GM18870 (cell line): ENCODE results near the gene TMEM120A.

Source experiments
- ATAC-seq: cut with Tn5 transposase; IDR thresholded peaks from one replicate; pipeline ENCODE4 v1.9.1; 2021; ENCODE audit warnings: moderate library complexity; ENCODE audit not compliant: unreplicated experiment

TMEM120A gene

GRCh38 chr7:75981453-75982305, 12.7 kb downstream of the TMEM120A start:
- ATAC-seq: no peak

GRCh38 chr7:75981203-75981452, 13.3 kb downstream of the TMEM120A start:
- ATAC-seq: no peak

GRCh38 chr7:75980430-75981202, 13.8 kb downstream of the TMEM120A start:
- no peak for ATAC-seq

- ATAC-seq: no peak
Observed at GRCh38 chr7:75979759-75980429, 14.5 kb downstream of the TMEM120A start.

GRCh38 chr7:75977743-75978142, 16.7 kb downstream of the TMEM120A start:
- ATAC-seq: no peak

GRCh38 chr7:75971961-75972763, 22.2 kb downstream of the TMEM120A start:
- ATAC-seq: no peak

GRCh38 chr7:75971309-75971960, 23.0 kb downstream of the TMEM120A start:
- ATAC-seq: no peak

GRCh38 chr7:75969704-75970498, 24.5 kb downstream of the TMEM120A start:
- ATAC-seq: no peak

- no peak for ATAC-seq
Observed at GRCh38 chr7:75969182-75969581, 25.2 kb downstream of the TMEM120A start.

- no peak for ATAC-seq
Observed at GRCh38 chr7:75968561-75969001, 25.8 kb downstream of the TMEM120A start.

GRCh38 chr7:75968012-75968411, 26.4 kb downstream of the TMEM120A start:
- no peak for ATAC-seq

GRCh38 chr7:75967487-75967997, 26.9 kb downstream of the TMEM120A start:
- no peak for ATAC-seq

- no peak for ATAC-seq
Observed at GRCh38 chr7:75967055-75967454, 27.3 kb downstream of the TMEM120A start.

GRCh38 chr7:75966190-75966961, 28.0 kb downstream of the TMEM120A start:
- no peak for ATAC-seq

GRCh38 chr7:75965617-75966016, 28.8 kb downstream of the TMEM120A start:
- ATAC-seq: no peak

- no peak for ATAC-seq
Observed at GRCh38 chr7:75963381-75963995, 30.9 kb downstream of the TMEM120A start.

GRCh38 chr7:75962607-75963380, 31.6 kb downstream of the TMEM120A start:
- no peak for ATAC-seq
